Upper lobe of right lung (tissue), 1 donor: ENCODE measurements around the gene PYDC1. TPM values are rescaled to one million over a fixed set of nuclear protein-coding genes. Genes with fewer than 3 reads are reported as not detected.

Experiments used
- ATAC-seq: fragments of 200-7000 bp; cut with Tn5 transposase; one replicate; pipeline ENCODE4 v1.9.1; 2020; ENCODE audit warnings: mild to moderate bottlenecking, moderate library complexity
- DNase-seq: peaks from one replicate; pipeline ENCODE4 v3.0.0-alpha.2; 2020
- H3K27ac ChIP-seq: fragments of 200-600 bp; one replicate; pipeline ENCODE4 v1.8.0; 2022
- H3K27me3 ChIP-seq: fragments of 200-600 bp; one replicate; pipeline ENCODE4 v1.8.0; 2022; ENCODE audit warnings: mild to moderate bottlenecking
- H3K36me3 ChIP-seq: fragments of 200-600 bp; one replicate; pipeline ENCODE4 v1.8.0; 2022
- H3K4me1 ChIP-seq: fragments of 200-600 bp; one replicate; pipeline ENCODE4 v1.8.0; 2022
- H3K4me3 ChIP-seq: fragments of 200-600 bp; one replicate; pipeline ENCODE4 v1.8.0; 2022; ENCODE audit warnings: mild to moderate bottlenecking
- H3K9me3 ChIP-seq: fragments of 200-600 bp; one replicate; pipeline ENCODE4 v1.8.0; 2022
- intact Hi-C: fragments of 100-400 bp; cut with DNase I; formaldehyde crosslinking; loops from one replicate; pipeline ENCODE4 v1.11.0; 2022
- total RNA-seq: library from RNA; stranded (reverse); fragmentation: NEBNext Ultra II Directional; extraction: Animal tissue kit (Norgen Biotek cat#: 25700); gene quantifications from one replicate; pipeline ENCODE4 v1.2.1, GENCODE V29; 2021
- TF ChIP-seq, protein P1 (sequence below): fragments of 200-600 bp; IDR thresholded peaks from one replicate; pipeline ENCODE4 v1.8.0; 2022; ENCODE audit warnings: antibody characterized with exemption
- donor health status: DM: no; HTN: yes; CAD: no; lungs with severe emphysema.

The PYDC1 gene
- total RNA-seq, 1 donor from 2014 or later: not detected

GRCh38 chr16:31228206-31228605 lies 11.3 kb upstream of the PYDC1 start:
- intact Hi-C loops: no loop called here
- no peak overlapping the region for H3K27ac ChIP-seq

GRCh38 chr16:31225193-31225592 lies 8.3 kb upstream of the PYDC1 start:
- no peak for DNase-seq
- no peaks in the 10 kb centered on the region for H3K4me1 ChIP-seq
- TF ChIP-seq, protein P1, sequence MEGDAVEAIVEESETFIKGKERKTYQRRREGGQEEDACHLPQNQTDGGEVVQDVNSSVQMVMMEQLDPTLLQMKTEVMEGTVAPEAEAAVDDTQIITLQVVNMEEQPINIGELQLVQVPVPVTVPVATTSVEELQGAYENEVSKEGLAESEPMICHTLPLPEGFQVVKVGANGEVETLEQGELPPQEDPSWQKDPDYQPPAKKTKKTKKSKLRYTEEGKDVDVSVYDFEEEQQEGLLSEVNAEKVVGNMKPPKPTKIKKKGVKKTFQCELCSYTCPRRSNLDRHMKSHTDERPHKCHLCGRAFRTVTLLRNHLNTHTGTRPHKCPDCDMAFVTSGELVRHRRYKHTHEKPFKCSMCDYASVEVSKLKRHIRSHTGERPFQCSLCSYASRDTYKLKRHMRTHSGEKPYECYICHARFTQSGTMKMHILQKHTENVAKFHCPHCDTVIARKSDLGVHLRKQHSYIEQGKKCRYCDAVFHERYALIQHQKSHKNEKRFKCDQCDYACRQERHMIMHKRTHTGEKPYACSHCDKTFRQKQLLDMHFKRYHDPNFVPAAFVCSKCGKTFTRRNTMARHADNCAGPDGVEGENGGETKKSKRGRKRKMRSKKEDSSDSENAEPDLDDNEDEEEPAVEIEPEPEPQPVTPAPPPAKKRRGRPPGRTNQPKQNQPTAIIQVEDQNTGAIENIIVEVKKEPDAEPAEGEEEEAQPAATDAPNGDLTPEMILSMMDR: no peak

More at GRCh38 chr16:31228206-31228605, 11.3 kb upstream of the PYDC1 start:
- Histone ChIP-seq H3K36me3 (no peaks in the 10 kb centered on the region), H3K27me3 (no peaks in the 10 kb centered on the region), H3K9me3 (no peaks in the 10 kb centered on the region), H3K4me1 (no peaks in the 10 kb centered on the region), H3K4me3 (no peak overlapping the region)
- TF ChIP-seq, protein P1: no peak
- ATAC-seq (no peak), DNase-seq (no peak)

GRCh38 chr16:31224092-31224955 lies 7.4 kb upstream of the PYDC1 start:
- no peaks in the 10 kb centered on the region for H3K36me3 ChIP-seq
- H3K27me3 ChIP-seq: peaks cover 13% of the 10 kb centered on the region
- no peaks in the 10 kb centered on the region for H3K9me3 ChIP-seq
- no peaks in the 10 kb centered on the region for H3K4me1 ChIP-seq
- H3K27ac ChIP-seq: no peak overlapping the region
- TF ChIP-seq, protein P1: no peak
- no peak for ATAC-seq
- H3K4me3 ChIP-seq: no peak overlapping the region
- intact Hi-C loops: no loop called here
- no peak for DNase-seq

More at GRCh38 chr16:31225193-31225592, 8.3 kb upstream of the PYDC1 start:
- intact Hi-C loops: no loop called here
- ATAC-seq: no peak
- Histone ChIP-seq H3K4me3 (no peak overlapping the region), H3K27ac (no peak overlapping the region), H3K36me3 (no peaks in the 10 kb centered on the region), H3K9me3 (no peaks in the 10 kb centered on the region), H3K27me3 (peaks cover 8% of the 10 kb centered on the region)

- no peak for DNase-seq
- intact Hi-C loops: no loop called here
- no peaks in the 10 kb centered on the region for H3K36me3 ChIP-seq
- H3K9me3 ChIP-seq: no peaks in the 10 kb centered on the region
- H3K27ac ChIP-seq: no peak overlapping the region
- ATAC-seq: no peak
- no peaks in the 10 kb centered on the region for H3K4me1 ChIP-seq
- no peak overlapping the region for H3K4me3 ChIP-seq
- H3K27me3 ChIP-seq: peaks cover 23% of the 10 kb centered on the region
- TF ChIP-seq, protein P1: no peak
These were observed 6.1 kb upstream of the PYDC1 start for GRCh38 chr16:31223044-31223443.

DNA sequence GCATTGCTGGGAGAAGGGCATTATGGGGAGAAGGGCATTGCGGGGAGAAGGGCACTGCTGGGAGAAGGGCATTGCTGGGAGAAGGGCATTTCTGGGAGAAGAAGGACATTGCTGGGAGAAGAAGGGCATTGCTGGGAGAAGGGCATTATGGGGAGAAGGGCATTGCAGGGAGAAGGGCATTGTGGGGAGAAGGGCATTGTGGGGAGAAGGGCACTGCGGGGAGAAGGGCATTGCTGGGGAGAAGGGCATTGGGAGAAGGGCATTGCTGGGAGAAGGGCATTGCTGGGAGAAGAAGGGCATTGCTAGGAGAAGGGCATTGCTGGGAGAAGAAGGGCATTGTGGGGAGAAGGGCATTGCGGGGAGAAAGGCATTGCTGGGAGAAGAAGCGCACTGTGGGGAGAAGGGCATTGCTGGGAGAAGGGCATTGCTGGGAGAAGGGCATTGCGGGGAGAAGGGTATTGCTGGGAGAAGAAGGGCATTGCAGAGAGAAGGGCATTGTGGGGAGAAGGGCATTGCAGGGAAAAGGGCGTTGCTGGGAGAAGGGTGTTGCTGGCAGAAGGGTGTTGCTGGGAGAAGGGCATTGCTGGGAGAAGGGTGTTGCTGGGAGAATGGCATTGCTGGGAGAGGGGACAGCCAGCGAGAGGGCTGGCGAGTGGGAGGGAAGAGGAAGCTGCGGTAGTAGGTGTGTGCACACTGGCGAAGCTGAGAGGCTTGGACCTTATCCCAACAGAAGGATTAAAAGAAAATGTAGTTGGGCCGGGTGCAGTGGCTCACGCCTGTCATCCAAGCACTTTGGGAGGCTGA lies 4.6 kb upstream of the PYDC1 start:
- Histone ChIP-seq H3K4me3 (no peak overlapping the region), H3K4me1 (peaks cover 7% of the 10 kb centered on the region), H3K27me3 (peaks cover 38% of the 10 kb centered on the region), H3K9me3 (no peaks in the 10 kb centered on the region), H3K27ac (no peak overlapping the region), H3K36me3 (no peaks in the 10 kb centered on the region)
- TF ChIP-seq, protein P1: no peak
- intact Hi-C loops: no loop called here
- DNase-seq: no peak
- peak; percentile 45 for ATAC-seq
